Measurements from ENCODE around the gene ZFHX3.

DNA sequence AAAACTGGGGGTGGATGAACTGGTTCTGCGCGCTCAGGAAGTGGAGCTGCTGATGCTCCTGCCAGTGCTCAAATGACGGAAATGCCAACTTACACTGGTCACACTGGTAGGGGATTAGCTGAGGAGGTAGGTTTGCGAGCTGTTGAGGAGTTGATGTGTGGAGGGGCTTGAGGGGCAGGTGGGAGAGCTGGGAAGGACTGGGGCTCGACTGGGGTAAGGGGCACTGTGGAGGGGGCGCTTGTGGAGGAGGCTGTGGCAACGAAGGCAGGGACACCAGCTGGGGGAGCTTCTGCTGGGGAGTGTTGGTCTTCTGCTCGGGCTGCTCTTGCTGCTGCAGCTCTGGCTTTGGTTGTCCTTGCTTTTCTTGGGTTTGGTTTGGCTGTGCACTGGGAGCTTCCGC, 252.9 kb downstream of the ZFHX3 start:
- TF ChIP-seq SUZ12 (IDR thresholded peaks at IDR 0.05; ENCODE audit: low read length) = no peak
- TF ChIP-seq, protein P1, sequence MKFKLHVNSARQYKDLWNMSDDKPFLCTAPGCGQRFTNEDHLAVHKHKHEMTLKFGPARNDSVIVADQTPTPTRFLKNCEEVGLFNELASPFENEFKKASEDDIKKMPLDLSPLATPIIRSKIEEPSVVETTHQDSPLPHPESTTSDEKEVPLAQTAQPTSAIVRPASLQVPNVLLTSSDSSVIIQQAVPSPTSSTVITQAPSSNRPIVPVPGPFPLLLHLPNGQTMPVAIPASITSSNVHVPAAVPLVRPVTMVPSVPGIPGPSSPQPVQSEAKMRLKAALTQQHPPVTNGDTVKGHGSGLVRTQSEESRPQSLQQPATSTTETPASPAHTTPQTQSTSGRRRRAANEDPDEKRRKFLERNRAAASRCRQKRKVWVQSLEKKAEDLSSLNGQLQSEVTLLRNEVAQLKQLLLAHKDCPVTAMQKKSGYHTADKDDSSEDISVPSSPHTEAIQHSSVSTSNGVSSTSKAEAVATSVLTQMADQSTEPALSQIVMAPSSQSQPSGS (IDR thresholded peaks at IDR 0.05; ENCODE audit: low read length) = no peak
- no peak for TF ChIP-seq PHF8 (conservative IDR thresholded peaks at IDR 0.05; ENCODE audit: low read depth, low read length)
- no peak for TF ChIP-seq SP4 (IDR thresholded peaks at IDR 0.05; ENCODE audit: low read length)
- TF ChIP-seq, protein P2, sequence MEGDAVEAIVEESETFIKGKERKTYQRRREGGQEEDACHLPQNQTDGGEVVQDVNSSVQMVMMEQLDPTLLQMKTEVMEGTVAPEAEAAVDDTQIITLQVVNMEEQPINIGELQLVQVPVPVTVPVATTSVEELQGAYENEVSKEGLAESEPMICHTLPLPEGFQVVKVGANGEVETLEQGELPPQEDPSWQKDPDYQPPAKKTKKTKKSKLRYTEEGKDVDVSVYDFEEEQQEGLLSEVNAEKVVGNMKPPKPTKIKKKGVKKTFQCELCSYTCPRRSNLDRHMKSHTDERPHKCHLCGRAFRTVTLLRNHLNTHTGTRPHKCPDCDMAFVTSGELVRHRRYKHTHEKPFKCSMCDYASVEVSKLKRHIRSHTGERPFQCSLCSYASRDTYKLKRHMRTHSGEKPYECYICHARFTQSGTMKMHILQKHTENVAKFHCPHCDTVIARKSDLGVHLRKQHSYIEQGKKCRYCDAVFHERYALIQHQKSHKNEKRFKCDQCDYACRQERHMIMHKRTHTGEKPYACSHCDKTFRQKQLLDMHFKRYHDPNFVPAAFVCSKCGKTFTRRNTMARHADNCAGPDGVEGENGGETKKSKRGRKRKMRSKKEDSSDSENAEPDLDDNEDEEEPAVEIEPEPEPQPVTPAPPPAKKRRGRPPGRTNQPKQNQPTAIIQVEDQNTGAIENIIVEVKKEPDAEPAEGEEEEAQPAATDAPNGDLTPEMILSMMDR (IDR thresholded peaks at IDR 0.05; ENCODE audit: control extremely low read depth in 1 of 3, insufficient read depth in 1 of 3, low read depth in 1 of 3, low read length in 3 of 3) = no peak
